GM12874 (cell line): ENCODE measurements around the gene SEC24B.

Source experiments
- CTCF ChIP-seq: IDR thresholded peaks from 2 replicates; pipeline ENCODE4 v1.5.1; 2011; ENCODE audit warnings: low read depth, mild to moderate bottlenecking, control low read depth, low read length, moderate library complexity; ENCODE audit not compliant: insufficient read depth

Gene SEC24B

GRCh38 chr4:109414938-109415337 is 18.7 kb upstream of the SEC24B start:
- TF ChIP-seq CTCF, result no peak

GRCh38 chr4:109418588-109418987 is 15.0 kb upstream of the SEC24B start:
- no peak for TF ChIP-seq CTCF

GRCh38 chr4:109419679-109420078 is 13.9 kb upstream of the SEC24B start:
- no peak for TF ChIP-seq CTCF

- TF ChIP-seq CTCF, result no peak
Measured at GRCh38 chr4:109424093-109424841, 9.3 kb upstream of the SEC24B start.

- no peak for TF ChIP-seq CTCF
Measured at GRCh38 chr4:109425405-109425804, 8.2 kb upstream of the SEC24B start.

- no peak for TF ChIP-seq CTCF
Measured at GRCh38 chr4:109429545-109429944, 4.1 kb upstream of the SEC24B start.

- no peak for TF ChIP-seq CTCF
Measured at GRCh38 chr4:109432203-109432602, 1.4 kb upstream of the SEC24B start.
